Muscle of leg (tissue), 11 donors: Measurements from ENCODE around the gene SPATA16. TPM values are rescaled to one million over a fixed set of nuclear protein-coding genes. Genes with fewer than 3 reads are reported as not detected.

Experiments used
- DNase-seq: peaks from one replicate; pipeline ENCODE4 v3.0.0; 2013
- H3K27ac ChIP-seq: one replicate; pipeline ENCODE4 v1.5.1; 2013; ENCODE audit warnings: mild to moderate bottlenecking, low read length, control low read depth
- H3K27me3 ChIP-seq: one replicate; pipeline ENCODE4 v1.6.1; 2013; ENCODE audit warnings: low read length; ENCODE audit not compliant: control insufficient read depth, insufficient read depth
- H3K36me3 ChIP-seq: one replicate; pipeline ENCODE4 v1.6.1; 2013; ENCODE audit warnings: low read length; ENCODE audit not compliant: control insufficient read depth, insufficient read depth
- H3K4me1 ChIP-seq: one replicate; pipeline ENCODE4 v1.6.1; 2013; ENCODE audit warnings: low read length; ENCODE audit not compliant: control insufficient read depth, insufficient read depth
- H3K4me3 ChIP-seq: one replicate; pipeline ENCODE4 v1.5.1; 2013; ENCODE audit warnings: low read length, control low read depth
- H3K9me3 ChIP-seq: replicated peaks from 2 replicates; pipeline ENCODE4 v1.6.1; 2013; ENCODE audit warnings: low read depth, low read length; ENCODE audit not compliant: control insufficient read depth
- WGBS: methylation state at CpG from one replicate; pipeline ENCODE4 v1.1.5; 2013; ENCODE audit warnings: missing lambda C conversion rate; ENCODE audit not compliant: insufficient coverage; 5-methylcytosine and 5-hydroxymethylcytosine counted together
- polyA plus RNA-seq, 8 donors: library from polyadenylated mRNA; unstranded; fragments of 120-200 nt; gene quantifications; one replicate each; pipeline versions ENCODE4 v1.2.1 to v1.2.3, GENCODE V29; 2013; ENCODE audit warnings: inconsistent platforms in 1 of 8, low replicate concordance in 1 of 8; ENCODE audit not compliant: insufficient read length in 8 of 8, insufficient read depth in 1 of 8
- total RNA-seq: library from RNA; stranded (reverse); fragments of 120-200 nt; gene quantifications from one replicate; pipeline ENCODE4 v1.2.4, GENCODE V29; 2013

The SPATA16 gene
- total and polyA plus RNA-seq, 9 donors, result not detected

DNA sequence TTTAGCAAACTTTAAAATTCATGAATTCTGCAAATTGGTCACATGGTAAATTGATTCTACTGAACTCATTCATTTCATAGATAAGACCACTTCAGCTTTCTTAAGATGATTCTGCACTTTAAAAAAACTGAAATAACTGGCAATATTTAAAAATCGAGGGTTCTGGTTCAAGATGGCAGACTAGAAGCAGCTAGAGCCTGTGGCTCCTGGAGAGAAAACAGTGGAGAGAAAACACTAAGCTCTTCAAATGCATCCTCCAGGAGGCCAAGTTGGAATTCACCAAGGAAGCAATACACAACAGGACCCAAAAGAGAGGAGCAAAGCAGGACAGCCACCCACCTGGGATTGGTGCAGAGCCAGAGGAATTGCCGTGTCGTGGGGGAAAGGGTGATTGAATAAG, 132.1 kb downstream of the SPATA16 start:
- no peak overlapping the region for H3K4me3 ChIP-seq
- H3K27me3 ChIP-seq, result no peaks in the 10 kb centered on the region
- no peak for DNase-seq
- no peak overlapping the region for H3K27ac ChIP-seq
- no peaks in the 10 kb centered on the region for H3K36me3 ChIP-seq
- no peaks in the 10 kb centered on the region for H3K9me3 ChIP-seq
- no CpG with 5 or more reads among the region's 3 CpGs for WGBS
- no peaks in the 10 kb centered on the region for H3K4me1 ChIP-seq

- WGBS, result 75% methylated on average over 3 of the region's 3 CpGs
- H3K4me3 ChIP-seq, result no peak overlapping the region
- H3K27ac ChIP-seq, result no peak overlapping the region
- no peaks in the 10 kb centered on the region for H3K27me3 ChIP-seq
- no peak for DNase-seq
- no peaks in the 10 kb centered on the region for H3K9me3 ChIP-seq
- H3K4me1 ChIP-seq, result no peaks in the 10 kb centered on the region
- no peaks in the 10 kb centered on the region for H3K36me3 ChIP-seq
These were observed 133.8 kb downstream of the SPATA16 start for GRCh38 chr3:173007079-173007723.

GRCh38 chr3:173006006-173006405, 135.0 kb downstream of the SPATA16 start:
- H3K4me3 ChIP-seq, result no peak overlapping the region
- H3K27me3 ChIP-seq, result no peaks in the 10 kb centered on the region
- DNase-seq, result no peak
- no peaks in the 10 kb centered on the region for H3K36me3 ChIP-seq
- H3K9me3 ChIP-seq, result no peaks in the 10 kb centered on the region
- H3K27ac ChIP-seq, result no peak overlapping the region
- H3K4me1 ChIP-seq, result no peaks in the 10 kb centered on the region

DNA sequence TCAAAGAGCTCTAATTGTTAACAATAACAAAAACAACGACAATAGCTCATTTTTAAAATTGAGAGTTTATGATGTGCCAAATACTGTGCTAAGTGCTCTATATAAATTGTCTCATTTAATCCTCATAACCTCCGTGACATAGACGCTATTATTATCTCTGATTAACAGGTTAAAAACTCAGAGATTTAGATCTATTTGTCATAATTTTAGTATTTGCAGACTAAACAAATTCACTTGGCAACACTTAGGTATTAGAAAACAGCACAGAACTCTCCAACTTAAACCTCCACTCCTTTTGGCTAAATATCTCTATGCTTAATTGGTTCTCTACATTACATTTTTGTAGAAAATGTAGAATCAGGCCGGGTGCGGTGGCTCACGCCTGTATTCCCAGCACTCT, 136.4 kb downstream of the SPATA16 start:
- no peaks in the 10 kb centered on the region for H3K27me3 ChIP-seq
- no peak for DNase-seq
- H3K36me3 ChIP-seq, result no peaks in the 10 kb centered on the region
- H3K4me3 ChIP-seq, result no peak overlapping the region
- no CpG with 5 or more reads among the region's 6 CpGs for WGBS
- no peaks in the 10 kb centered on the region for H3K4me1 ChIP-seq
- H3K9me3 ChIP-seq, result no peaks in the 10 kb centered on the region
- H3K27ac ChIP-seq, result no peak overlapping the region

GRCh38 chr3:173003956-173004355, 137.1 kb downstream of the SPATA16 start:
- DNase-seq, result no peak
- Histone ChIP-seq H3K36me3 (no peaks in the 10 kb centered on the region), H3K4me1 (no peaks in the 10 kb centered on the region), H3K27ac (no peak overlapping the region), H3K4me3 (no peak overlapping the region), H3K9me3 (no peaks in the 10 kb centered on the region), H3K27me3 (no peaks in the 10 kb centered on the region)
- WGBS, result no CpG with 5 or more reads among the region's 3 CpGs

GRCh38 chr3:173003471-173003870, 137.6 kb downstream of the SPATA16 start:
- no peaks in the 10 kb centered on the region for H3K36me3 ChIP-seq
- no peaks in the 10 kb centered on the region for H3K27me3 ChIP-seq
- H3K9me3 ChIP-seq, result no peaks in the 10 kb centered on the region
- H3K27ac ChIP-seq, result no peak overlapping the region
- no peak for DNase-seq
- WGBS, result 100% methylated on average over 1 of the region's 2 CpGs
- no peak overlapping the region for H3K4me3 ChIP-seq
- H3K4me1 ChIP-seq, result no peaks in the 10 kb centered on the region

- H3K36me3 ChIP-seq, result no peaks in the 10 kb centered on the region
- DNase-seq, result no peak
These were observed 139.4 kb downstream of the SPATA16 start for GRCh38 chr3:173001622-173002021.

GRCh38 chr3:173000553-173000952, 140.5 kb downstream of the SPATA16 start:
- H3K27ac ChIP-seq, result no peak overlapping the region
- no peaks in the 10 kb centered on the region for H3K9me3 ChIP-seq
- no peaks in the 10 kb centered on the region for H3K4me1 ChIP-seq
- H3K4me3 ChIP-seq, result no peak overlapping the region
- H3K27me3 ChIP-seq, result no peaks in the 10 kb centered on the region
- H3K36me3 ChIP-seq, result no peaks in the 10 kb centered on the region
- no peak for DNase-seq

More at GRCh38 chr3:173001622-173002021, 139.4 kb downstream of the SPATA16 start:
- no peaks in the 10 kb centered on the region for H3K4me1 ChIP-seq
- no peaks in the 10 kb centered on the region for H3K9me3 ChIP-seq
- H3K27ac ChIP-seq, result no peak overlapping the region
- no peaks in the 10 kb centered on the region for H3K27me3 ChIP-seq
- no peak overlapping the region for H3K4me3 ChIP-seq

GRCh38 chr3:172993412-172993811, 147.6 kb downstream of the SPATA16 start:
- no peak for DNase-seq
- Histone ChIP-seq H3K27me3 (no peaks in the 10 kb centered on the region), H3K9me3 (no peaks in the 10 kb centered on the region), H3K4me1 (no peaks in the 10 kb centered on the region), H3K4me3 (no peak overlapping the region), H3K27ac (no peak overlapping the region), H3K36me3 (no peaks in the 10 kb centered on the region)
- 80% methylated on average over 1 of the region's 2 CpGs for WGBS

DNA sequence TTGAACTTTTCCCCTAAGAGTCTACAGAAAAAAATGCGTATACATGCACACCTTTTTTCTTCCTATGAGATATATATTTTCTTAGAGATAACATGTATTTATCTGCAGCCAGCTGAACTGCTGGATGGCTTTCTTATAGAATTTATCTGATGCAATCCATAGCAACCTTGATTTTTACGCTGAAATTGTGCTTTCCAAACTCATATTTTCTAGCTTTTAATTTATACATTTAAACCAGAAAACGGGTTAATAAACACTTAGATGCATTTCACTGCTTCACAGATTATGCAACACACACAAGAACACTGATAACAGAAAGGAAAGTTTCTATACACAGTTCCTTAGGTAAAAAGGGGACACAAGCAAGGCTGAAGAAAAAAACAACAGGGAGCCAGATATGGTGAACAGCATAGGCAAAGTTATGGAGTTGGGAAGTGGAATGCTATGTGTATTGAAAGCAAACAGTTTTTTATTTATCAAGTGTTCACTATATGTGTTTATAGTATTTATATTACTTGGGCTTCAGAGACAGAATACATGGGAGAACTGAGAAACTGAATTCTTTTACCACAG, 149.5 kb downstream of the SPATA16 start:
- no CpG with 5 or more reads among the region's 3 CpGs for WGBS
- no peak for DNase-seq

DNA sequence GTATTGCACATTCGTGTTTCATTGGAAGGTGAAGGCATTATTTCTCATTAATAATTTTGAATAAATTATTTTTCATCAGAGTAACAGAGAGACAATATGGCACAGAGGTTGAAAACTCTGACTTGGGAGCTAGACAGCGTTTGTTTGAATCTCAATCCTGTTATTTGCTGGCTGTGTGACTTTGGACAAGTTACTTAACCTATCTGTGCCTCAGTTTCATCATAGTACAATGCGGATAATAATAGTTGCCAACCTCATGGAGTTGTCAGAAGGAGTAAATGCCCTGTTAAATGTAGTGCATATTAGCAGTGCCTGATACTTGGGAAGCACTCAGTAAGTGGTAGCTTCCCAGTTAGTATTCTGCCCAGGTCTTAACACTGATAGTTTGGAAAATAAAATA, 151.7 kb downstream of the SPATA16 start:
- Histone ChIP-seq H3K36me3 (no peaks in the 10 kb centered on the region), H3K4me1 (no peaks in the 10 kb centered on the region), H3K4me3 (no peak overlapping the region), H3K9me3 (no peaks in the 10 kb centered on the region), H3K27ac (no peak overlapping the region), H3K27me3 (no peaks in the 10 kb centered on the region)
- no CpG with 5 or more reads among the region's 3 CpGs for WGBS
- DNase-seq, result no peak

More for the DNA sequence above, 149.5 kb downstream of the SPATA16 start:
- Histone ChIP-seq H3K9me3 (no peaks in the 10 kb centered on the region), H3K4me3 (no peak overlapping the region), H3K27ac (no peak overlapping the region), H3K36me3 (no peaks in the 10 kb centered on the region), H3K4me1 (no peaks in the 10 kb centered on the region), H3K27me3 (no peaks in the 10 kb centered on the region)
